Astrocyte of the cerebellum (primary cell): ENCODE measurements around the gene LRP1-AS.
A peak's percentile ranks its signal among the peaks of the same experiment; 100 is the strongest.

ENCODE experiments used
- DNase-seq: peaks from one replicate; pipeline ENCODE4 v3.0.0-alpha.2; 2011; ENCODE audit warnings: low read depth
- H3K4me3 ChIP-seq: 2 replicates; pipeline ENCODE4 v1.5.1; 2011; ENCODE audit warnings: mild to moderate bottlenecking, low read depth, low read length, moderate library complexity
- CTCF ChIP-seq: IDR thresholded peaks from 2 replicates; pipeline ENCODE4 v1.5.1; 2012; ENCODE audit warnings: low read length, low read depth, moderate library complexity, mild to moderate bottlenecking; ENCODE audit errors: missing control alignments
- in situ Hi-C: cut with HindIII; loops from 2 replicates; pipeline ENCODE4 v1.10.0; 2017; ENCODE audit warnings: low sequenced_read_pairs

LRP1-AS gene

GRCh38 chr12:57110104-57111030 lies 37.1 kb downstream of the LRP1-AS start:
- TF ChIP-seq CTCF, result no peak
- no peak for DNase-seq
- in situ Hi-C loops, result no loop called here
- peak overlapping the region; percentile 31 for H3K4me3 ChIP-seq

- in situ Hi-C loops, result no loop called here
- TF ChIP-seq CTCF, result no peak
- no peak overlapping the region for H3K4me3 ChIP-seq
- DNase-seq, result no peak
Measured at GRCh38 chr12:57109207-57110103, 38.0 kb downstream of the LRP1-AS start.

- no peak overlapping the region for H3K4me3 ChIP-seq
- no peak for TF ChIP-seq CTCF
- in situ Hi-C loops, result no loop called here
- DNase-seq, result no peak
Measured at GRCh38 chr12:57107456-57108155, 39.8 kb downstream of the LRP1-AS start.

- in situ Hi-C loops, result no loop called here
- H3K4me3 ChIP-seq, result no peak overlapping the region
- no peak for TF ChIP-seq CTCF
- no peak for DNase-seq
Measured at GRCh38 chr12:57106021-57106708, 41.3 kb downstream of the LRP1-AS start.

- in situ Hi-C loops, result no loop called here
- TF ChIP-seq CTCF, result no peak
- H3K4me3 ChIP-seq, result no peak overlapping the region
- DNase-seq, result no peak
Measured at GRCh38 chr12:57105011-57105753, 42.2 kb downstream of the LRP1-AS start.
